Liver (tissue), 9 donors: ENCODE measurements around the gene LDB2. TPM values are rescaled to one million over a fixed set of nuclear protein-coding genes. Genes with fewer than 3 reads are reported as not detected.

Source experiments
- DNase-seq: peaks from one replicate; pipeline ENCODE4 v3.0.0-alpha.2; 2017; ENCODE audit warnings: low spot score
- H3K27ac ChIP-seq, 2 donors: one replicate each; pipeline ENCODE4 v1.7.0; 2013; ENCODE audit warnings: inconsistent platforms in 2 of 2, low read length in 2 of 2, control low read depth in 1 of 2, low read depth in 1 of 2, mild to moderate bottlenecking in 1 of 2
- H3K27me3 ChIP-seq, 4 donors: one replicate each; pipeline versions ENCODE4 v1.6.1 to v1.7.0; 2013; ENCODE audit warnings: low read length in 3 of 4, inconsistent platforms in 1 of 4, mild to moderate bottlenecking in 1 of 4, moderate library complexity in 1 of 4; ENCODE audit not compliant: control insufficient read depth in 4 of 4, insufficient read depth in 4 of 4
- H3K36me3 ChIP-seq, 4 donors: one replicate each; pipeline versions ENCODE4 v1.6.1 to v1.7.0; 2013; ENCODE audit warnings: low read length in 3 of 4, mild to moderate bottlenecking in 3 of 4, low read depth in 1 of 4, moderate library complexity in 1 of 4; ENCODE audit not compliant: control insufficient read depth in 4 of 4, insufficient read depth in 3 of 4
- H3K4me1 ChIP-seq, 4 donors: one replicate each; pipeline versions ENCODE4 v1.6.1 to v1.7.0; 2013; ENCODE audit warnings: low read length in 3 of 4, mild to moderate bottlenecking in 3 of 4, moderate library complexity in 1 of 4; ENCODE audit not compliant: control insufficient read depth in 4 of 4, insufficient read depth in 4 of 4
- H3K4me3 ChIP-seq, 3 donors: one replicate each; pipeline versions ENCODE4 v1.6.1 to v1.7.0; 2013; ENCODE audit warnings: low read length in 3 of 3, control low read depth in 1 of 3, low read depth in 1 of 3, mild to moderate bottlenecking in 1 of 3
- H3K9ac ChIP-seq, 2 donors: one replicate each; pipeline ENCODE4 v1.7.0; 2013; ENCODE audit warnings: low read length in 2 of 2, mild to moderate bottlenecking in 2 of 2, moderate library complexity in 2 of 2, control low read depth in 1 of 2, low read depth in 1 of 2
- H3K9me3 ChIP-seq, 4 donors: one replicate each; pipeline versions ENCODE4 v1.6.1 to v1.7.0; 2013; ENCODE audit warnings: low read length in 3 of 4; ENCODE audit not compliant: control insufficient read depth in 4 of 4
- EGR1 ChIP-seq, 2 donors: IDR thresholded peaks; 2 replicates each; pipeline ENCODE4 v1.6.1; 2016 to 2018; ENCODE audit warnings: antibody characterized with exemption in 2 of 2, low read depth in 2 of 2
- FOXA1 ChIP-seq: IDR thresholded peaks from 2 replicates; pipeline ENCODE4 v1.6.1; 2016; ENCODE audit warnings: antibody characterized with exemption
- FOXA2 ChIP-seq: IDR thresholded peaks from 2 replicates; pipeline ENCODE4 v1.6.1; 2016; ENCODE audit warnings: antibody characterized with exemption
- GABPA ChIP-seq, 2 donors: IDR thresholded peaks in 1 of 2; conservative IDR thresholded peaks in 1 of 2; 2 replicates each; pipeline ENCODE4 v1.6.1; 2016; ENCODE audit warnings: antibody characterized with exemption in 2 of 2, mild to moderate bottlenecking in 1 of 2, moderate library complexity in 1 of 2
- HNF4A ChIP-seq, 2 donors: conservative IDR thresholded peaks; 2 replicates each; pipeline ENCODE4 v1.6.1; 2016; ENCODE audit warnings: antibody characterized with exemption in 2 of 2, mild to moderate bottlenecking in 2 of 2
- HNF4G ChIP-seq: IDR thresholded peaks from 2 replicates; pipeline ENCODE4 v1.6.1; 2016; ENCODE audit warnings: antibody characterized with exemption
- JUND ChIP-seq, 2 donors: IDR thresholded peaks; 2 replicates each; pipeline ENCODE4 v1.6.1; 2016; ENCODE audit warnings: antibody characterized with exemption in 2 of 2
- NR2F2 ChIP-seq: IDR thresholded peaks from 2 replicates; pipeline ENCODE4 v1.6.1; 2016; ENCODE audit warnings: antibody characterized with exemption
- RAD21 ChIP-seq, 2 donors: IDR thresholded peaks; 2 replicates each; pipeline ENCODE4 v1.6.1; 2016; ENCODE audit warnings: antibody characterized with exemption in 2 of 2, mild to moderate bottlenecking in 2 of 2
- RXRA ChIP-seq, 2 donors: IDR thresholded peaks; 2 replicates each; pipeline ENCODE4 v1.6.1; 2017 to 2018; ENCODE audit warnings: antibody characterized with exemption in 2 of 2, mild to moderate bottlenecking in 1 of 2
- SP1 ChIP-seq: IDR thresholded peaks from 2 replicates; pipeline ENCODE4 v1.6.1; 2018; ENCODE audit warnings: antibody characterized with exemption, mild to moderate bottlenecking
- TAF1 ChIP-seq: conservative IDR thresholded peaks from 2 replicates; pipeline ENCODE4 v1.6.1; 2016; ENCODE audit warnings: antibody characterized with exemption, mild to moderate bottlenecking
- YY1 ChIP-seq: IDR thresholded peaks from 2 replicates; pipeline ENCODE4 v1.6.1; 2016; ENCODE audit warnings: antibody characterized with exemption, mild to moderate bottlenecking
- WGBS: extraction: QIAGEN DNeasy Blood & Tissue Kit; methylation state at CpG from one replicate; pipeline ENCODE4 v1.1.7; 2013; 5-methylcytosine and 5-hydroxymethylcytosine counted together
- polyA plus RNA-seq, 2 donors: library from polyadenylated mRNA; stranded (reverse) in 1 of 2; unstranded in 1 of 2; fragments of 200-250 nt in 1 of 2; fragments of >200 nt in 1 of 2; fragmentation: Nextera tagmentation in 1 of 2; extraction: Ambion mirVana in 1 of 2; gene quantifications; one replicate each; pipeline versions ENCODE4 v1.2.1 to v1.2.3, GENCODE V29; 2013 to 2015
- total RNA-seq, 2 donors: library from RNA; depleted of rRNA; stranded (reverse); fragments of >200 nt; gene quantifications; one replicate each; pipeline ENCODE4 v1.2.3, GENCODE V29; 2014
- TF ChIP-seq, protein P1 (sequence below): IDR thresholded peaks from 2 replicates; pipeline ENCODE4 v1.6.1; 2016; ENCODE audit warnings: antibody characterized with exemption
- TF ChIP-seq, protein P2 (sequence below): IDR thresholded peaks from 2 replicates; pipeline ENCODE4 v1.6.1; 2016; ENCODE audit warnings: antibody characterized with exemption, mild to moderate bottlenecking
- TF ChIP-seq, protein P3 (sequence below): fragments of 150-350 bp; IDR thresholded peaks from 2 replicates; pipeline ENCODE4 v1.5.1; 2017; ENCODE audit warnings: improper control_type of control experiment, low read depth, low read length; ENCODE audit not compliant: missing input control
- TF ChIP-seq, protein P4 (sequence below): IDR thresholded peaks from 2 replicates; pipeline ENCODE4 v1.6.1; 2016; ENCODE audit warnings: antibody characterized with exemption
- TF ChIP-seq, protein P5 (sequence below): IDR thresholded peaks from 2 replicates; pipeline ENCODE4 v1.6.1; 2016; ENCODE audit warnings: antibody characterized with exemption
- donor health status: healthy.
- donor health status: healthy.
- donor health status: healthy.
- donor health status: healthy.
- donor health status: healthy.

The LDB2 gene
- total and polyA plus RNA-seq, 4 donors, result 7.4 to 31.9 (median 16.8) TPM

DNA sequence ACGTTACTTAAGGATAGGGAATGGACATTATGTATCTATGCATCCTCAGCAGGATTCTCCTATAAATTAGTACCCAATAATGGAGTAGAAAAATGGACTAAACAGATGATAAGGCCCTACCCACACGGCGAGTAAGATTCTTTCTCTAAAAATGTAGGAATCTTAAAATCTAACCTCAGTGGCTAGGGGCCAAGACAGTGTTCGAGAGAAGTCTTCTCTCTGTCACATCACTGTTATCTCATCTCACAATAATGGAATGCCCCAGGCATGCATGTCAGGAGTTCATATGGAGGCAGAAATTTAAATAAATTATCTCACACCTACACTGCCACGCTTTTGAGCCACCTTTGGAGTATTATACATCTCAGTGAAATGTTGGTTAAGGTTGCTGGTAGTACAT lies 132.9 kb downstream of the LDB2 start:
- 92% methylated on average over 5 of the region's 5 CpGs for WGBS
- H3K9me3 ChIP-seq, result no peaks in the 10 kb centered on the region
- no peaks in the 10 kb centered on the region for H3K27me3 ChIP-seq
- no peaks in the 10 kb centered on the region for H3K4me1 ChIP-seq
- TF ChIP-seq TAF1, result no peak
- TF ChIP-seq RXRA (IDR thresholded peaks at IDR 0.05), result no peak
- TF ChIP-seq, protein P1, sequence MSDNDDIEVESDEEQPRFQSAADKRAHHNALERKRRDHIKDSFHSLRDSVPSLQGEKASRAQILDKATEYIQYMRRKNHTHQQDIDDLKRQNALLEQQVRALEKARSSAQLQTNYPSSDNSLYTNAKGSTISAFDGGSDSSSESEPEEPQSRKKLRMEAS, result no peak
- TF ChIP-seq, protein P2, sequence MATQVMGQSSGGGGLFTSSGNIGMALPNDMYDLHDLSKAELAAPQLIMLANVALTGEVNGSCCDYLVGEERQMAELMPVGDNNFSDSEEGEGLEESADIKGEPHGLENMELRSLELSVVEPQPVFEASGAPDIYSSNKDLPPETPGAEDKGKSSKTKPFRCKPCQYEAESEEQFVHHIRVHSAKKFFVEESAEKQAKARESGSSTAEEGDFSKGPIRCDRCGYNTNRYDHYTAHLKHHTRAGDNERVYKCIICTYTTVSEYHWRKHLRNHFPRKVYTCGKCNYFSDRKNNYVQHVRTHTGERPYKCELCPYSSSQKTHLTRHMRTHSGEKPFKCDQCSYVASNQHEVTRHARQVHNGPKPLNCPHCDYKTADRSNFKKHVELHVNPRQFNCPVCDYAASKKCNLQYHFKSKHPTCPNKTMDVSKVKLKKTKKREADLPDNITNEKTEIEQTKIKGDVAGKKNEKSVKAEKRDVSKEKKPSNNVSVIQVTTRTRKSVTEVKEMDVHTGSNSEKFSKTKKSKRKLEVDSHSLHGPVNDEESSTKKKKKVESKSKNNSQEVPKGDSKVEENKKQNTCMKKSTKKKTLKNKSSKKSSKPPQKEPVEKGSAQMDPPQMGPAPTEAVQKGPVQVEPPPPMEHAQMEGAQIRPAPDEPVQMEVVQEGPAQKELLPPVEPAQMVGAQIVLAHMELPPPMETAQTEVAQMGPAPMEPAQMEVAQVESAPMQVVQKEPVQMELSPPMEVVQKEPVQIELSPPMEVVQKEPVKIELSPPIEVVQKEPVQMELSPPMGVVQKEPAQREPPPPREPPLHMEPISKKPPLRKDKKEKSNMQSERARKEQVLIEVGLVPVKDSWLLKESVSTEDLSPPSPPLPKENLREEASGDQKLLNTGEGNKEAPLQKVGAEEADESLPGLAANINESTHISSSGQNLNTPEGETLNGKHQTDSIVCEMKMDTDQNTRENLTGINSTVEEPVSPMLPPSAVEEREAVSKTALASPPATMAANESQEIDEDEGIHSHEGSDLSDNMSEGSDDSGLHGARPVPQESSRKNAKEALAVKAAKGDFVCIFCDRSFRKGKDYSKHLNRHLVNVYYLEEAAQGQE, result no peak
- no peak for TF ChIP-seq GABPA (IDR thresholded peaks at IDR 0.05 in 1 of 2, conservative IDR thresholded peaks at IDR 0.05 in 1 of 2)
- TF ChIP-seq SP1, result no peak
- TF ChIP-seq YY1, result no peak
- TF ChIP-seq FOXA2, result no peak
- no peak for TF ChIP-seq JUND (IDR thresholded peaks at IDR 0.05)
- TF ChIP-seq HNF4A (conservative IDR thresholded peaks at IDR 0.05), result no peak
- TF ChIP-seq RAD21 (IDR thresholded peaks at IDR 0.05), result no peak
- no peak for TF ChIP-seq EGR1 (IDR thresholded peaks at IDR 0.05; ENCODE audit: low read depth in 2 of 2)
- TF ChIP-seq, protein P3, sequence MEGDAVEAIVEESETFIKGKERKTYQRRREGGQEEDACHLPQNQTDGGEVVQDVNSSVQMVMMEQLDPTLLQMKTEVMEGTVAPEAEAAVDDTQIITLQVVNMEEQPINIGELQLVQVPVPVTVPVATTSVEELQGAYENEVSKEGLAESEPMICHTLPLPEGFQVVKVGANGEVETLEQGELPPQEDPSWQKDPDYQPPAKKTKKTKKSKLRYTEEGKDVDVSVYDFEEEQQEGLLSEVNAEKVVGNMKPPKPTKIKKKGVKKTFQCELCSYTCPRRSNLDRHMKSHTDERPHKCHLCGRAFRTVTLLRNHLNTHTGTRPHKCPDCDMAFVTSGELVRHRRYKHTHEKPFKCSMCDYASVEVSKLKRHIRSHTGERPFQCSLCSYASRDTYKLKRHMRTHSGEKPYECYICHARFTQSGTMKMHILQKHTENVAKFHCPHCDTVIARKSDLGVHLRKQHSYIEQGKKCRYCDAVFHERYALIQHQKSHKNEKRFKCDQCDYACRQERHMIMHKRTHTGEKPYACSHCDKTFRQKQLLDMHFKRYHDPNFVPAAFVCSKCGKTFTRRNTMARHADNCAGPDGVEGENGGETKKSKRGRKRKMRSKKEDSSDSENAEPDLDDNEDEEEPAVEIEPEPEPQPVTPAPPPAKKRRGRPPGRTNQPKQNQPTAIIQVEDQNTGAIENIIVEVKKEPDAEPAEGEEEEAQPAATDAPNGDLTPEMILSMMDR, result no peak
- TF ChIP-seq, protein P4, sequence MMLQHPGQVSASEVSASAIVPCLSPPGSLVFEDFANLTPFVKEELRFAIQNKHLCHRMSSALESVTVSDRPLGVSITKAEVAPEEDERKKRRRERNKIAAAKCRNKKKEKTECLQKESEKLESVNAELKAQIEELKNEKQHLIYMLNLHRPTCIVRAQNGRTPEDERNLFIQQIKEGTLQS, result no peak
- TF ChIP-seq HNF4G, result no peak
- TF ChIP-seq, protein P5, sequence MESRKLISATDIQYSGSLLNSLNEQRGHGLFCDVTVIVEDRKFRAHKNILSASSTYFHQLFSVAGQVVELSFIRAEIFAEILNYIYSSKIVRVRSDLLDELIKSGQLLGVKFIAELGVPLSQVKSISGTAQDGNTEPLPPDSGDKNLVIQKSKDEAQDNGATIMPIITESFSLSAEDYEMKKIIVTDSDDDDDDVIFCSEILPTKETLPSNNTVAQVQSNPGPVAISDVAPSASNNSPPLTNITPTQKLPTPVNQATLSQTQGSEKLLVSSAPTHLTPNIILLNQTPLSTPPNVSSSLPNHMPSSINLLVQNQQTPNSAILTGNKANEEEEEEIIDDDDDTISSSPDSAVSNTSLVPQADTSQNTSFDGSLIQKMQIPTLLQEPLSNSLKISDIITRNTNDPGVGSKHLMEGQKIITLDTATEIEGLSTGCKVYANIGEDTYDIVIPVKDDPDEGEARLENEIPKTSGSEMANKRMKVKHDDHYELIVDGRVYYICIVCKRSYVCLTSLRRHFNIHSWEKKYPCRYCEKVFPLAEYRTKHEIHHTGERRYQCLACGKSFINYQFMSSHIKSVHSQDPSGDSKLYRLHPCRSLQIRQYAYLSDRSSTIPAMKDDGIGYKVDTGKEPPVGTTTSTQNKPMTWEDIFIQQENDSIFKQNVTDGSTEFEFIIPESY, result no peak
- no peak for TF ChIP-seq NR2F2
- TF ChIP-seq FOXA1, result no peak
- DNase-seq, result no peak
- no peak overlapping the region for H3K9ac ChIP-seq
- H3K4me3 ChIP-seq, result no peak overlapping the region
- H3K36me3 ChIP-seq, result no peaks in the 10 kb centered on the region
- H3K27ac ChIP-seq, result no peak overlapping the region

DNA sequence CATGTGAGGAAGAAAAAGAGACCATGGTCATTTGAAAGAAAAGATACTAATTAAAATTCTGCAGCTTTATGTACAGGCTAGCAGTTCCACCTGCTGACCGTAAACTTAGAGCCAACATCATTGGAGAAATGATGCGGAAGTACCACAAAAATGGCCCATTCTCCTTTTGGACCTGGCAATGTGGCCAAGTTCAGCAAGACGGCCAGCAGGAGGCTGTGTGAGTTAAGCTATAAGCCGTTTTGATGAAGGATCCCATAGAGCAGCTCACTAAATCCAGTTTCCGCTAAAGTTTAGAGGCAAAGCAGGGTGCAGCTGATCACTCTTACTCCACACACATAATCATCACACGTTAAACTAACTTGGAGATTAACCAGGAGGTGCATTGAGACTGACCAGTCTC lies 133.8 kb downstream of the LDB2 start:
- no peak for TF ChIP-seq JUND (IDR thresholded peaks at IDR 0.05)
- peak; percentile 82 to 86 for TF ChIP-seq RAD21 (IDR thresholded peaks at IDR 0.05)
- TF ChIP-seq, protein P3, result peak; percentile 53
- no peaks in the 10 kb centered on the region for H3K9me3 ChIP-seq
- no peak overlapping the region for H3K4me3 ChIP-seq
- no peak for DNase-seq
- H3K4me1 ChIP-seq, result no peaks in the 10 kb centered on the region
- H3K36me3 ChIP-seq, result no peaks in the 10 kb centered on the region
- H3K27ac ChIP-seq, result no peak overlapping the region
- WGBS, result 58% methylated on average over 6 of the region's 6 CpGs
- H3K27me3 ChIP-seq, result no peaks in the 10 kb centered on the region
- H3K9ac ChIP-seq, result no peak overlapping the region
